ENCODE measurements around the gene ZNF236.
A peak's percentile ranks its signal among the peaks of the same experiment; 100 is the strongest.

Gene ZNF236

DNA sequence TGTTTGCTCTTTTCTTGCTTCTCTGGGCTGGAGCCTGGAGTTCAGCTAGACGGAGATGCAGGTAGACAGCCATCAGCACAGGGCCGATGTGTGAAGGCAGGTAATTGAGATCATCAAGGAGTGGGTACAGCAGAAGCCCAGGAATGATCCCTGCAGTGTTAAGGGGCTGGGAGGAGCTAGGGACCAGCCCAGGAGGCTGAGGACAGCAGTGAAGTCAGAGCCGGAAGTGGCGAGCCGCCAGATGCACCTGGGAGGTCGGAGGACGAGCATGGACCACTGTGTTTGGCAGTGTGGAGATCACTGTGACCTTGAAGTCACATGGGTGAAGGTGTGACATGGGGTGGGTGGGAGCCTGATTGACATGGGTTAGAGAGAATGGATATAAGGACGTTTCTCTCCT is 6.2 kb upstream of the ZNF236 start:
- no peak for DNase-seq

GRCh38 chr18:76817888-76818611 is 4.3 kb upstream of the ZNF236 start:
- Histone ChIP-seq H3K27me3 (no peaks in the 10 kb centered on the region), H3K36me3 (peaks cover 0 to 12% (median 0%) of the 10 kb centered on the region in 3 donors), H3K9me3 (no peaks in the 10 kb centered on the region), H3K4me3 (no peak overlapping the region), H3K4me1 (peaks cover 4 to 25% (median 10%) of the 10 kb centered on the region in 4 donors), H3K27ac (no peak overlapping the region)
- DNase-seq, result no peak
- no peak for TF ChIP-seq CTCF (IDR thresholded peaks at IDR 0.05)
- intact Hi-C loops (cut with DNase I; ENCODE audit: low total_unique reads), result no loop called here

More for the DNA sequence above, 6.2 kb upstream of the ZNF236 start:
- H3K27ac ChIP-seq, result no peak overlapping the region
- no peaks in the 10 kb centered on the region for H3K27me3 ChIP-seq
- peaks cover 4 to 21% (median 8%) of the 10 kb centered on the region in 4 donors for H3K4me1 ChIP-seq
- H3K4me3 ChIP-seq, result no peak overlapping the region
- H3K9me3 ChIP-seq, result no peaks in the 10 kb centered on the region
- TF ChIP-seq CTCF (IDR thresholded peaks at IDR 0.05), result no peak
- intact Hi-C loops (cut with DNase I; ENCODE audit: low total_unique reads), result no loop called here
- H3K36me3 ChIP-seq, result peaks cover 0 to 12% (median 0%) of the 10 kb centered on the region in 3 donors

DNA sequence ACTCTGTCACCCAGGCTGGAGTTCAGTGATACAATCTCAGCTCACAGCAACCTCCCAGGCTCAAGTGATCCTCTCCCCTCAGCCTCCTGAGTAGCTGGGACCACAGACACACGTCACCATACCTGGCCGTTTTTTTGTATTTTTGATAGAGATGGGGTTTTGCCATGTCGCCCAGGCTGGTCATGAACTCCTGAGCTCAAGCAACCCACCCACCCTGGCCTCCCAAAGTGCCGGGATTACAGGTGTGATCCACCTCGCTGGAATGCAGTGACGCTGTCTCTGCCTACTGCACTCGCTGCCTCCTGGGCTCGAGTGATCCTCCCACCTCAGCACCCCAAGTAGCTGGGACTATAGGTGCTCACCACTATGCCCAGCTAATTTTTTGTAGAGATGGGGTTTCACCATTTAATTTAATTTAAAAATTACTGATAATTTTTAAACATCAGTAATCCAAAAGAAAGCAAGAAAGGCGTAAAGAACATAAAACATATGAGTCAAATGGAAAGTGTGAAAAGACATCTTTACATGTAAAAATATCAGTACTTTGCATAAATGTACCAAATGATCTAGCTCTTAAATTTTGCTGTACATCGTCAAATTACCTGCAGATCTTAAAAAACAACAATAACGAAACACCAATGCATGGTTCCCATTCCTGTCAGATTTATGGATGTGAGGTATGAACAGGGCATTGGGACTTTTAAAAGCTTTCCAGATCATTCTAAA is 2.8 kb upstream of the ZNF236 start:
- Histone ChIP-seq H3K4me3 (no peak overlapping the region), H3K27me3 (no peaks in the 10 kb centered on the region), H3K4me1 (peaks cover 4 to 32% (median 17%) of the 10 kb centered on the region in 4 donors), H3K27ac (no peak overlapping the region), H3K9me3 (no peaks in the 10 kb centered on the region), H3K36me3 (peaks cover 0 to 12% (median 0%) of the 10 kb centered on the region in 3 donors)
- TF ChIP-seq CTCF (IDR thresholded peaks at IDR 0.05), result no peak
- DNase-seq, result no peak
- intact Hi-C loops (cut with DNase I; ENCODE audit: low total_unique reads), result no loop called here

DNA sequence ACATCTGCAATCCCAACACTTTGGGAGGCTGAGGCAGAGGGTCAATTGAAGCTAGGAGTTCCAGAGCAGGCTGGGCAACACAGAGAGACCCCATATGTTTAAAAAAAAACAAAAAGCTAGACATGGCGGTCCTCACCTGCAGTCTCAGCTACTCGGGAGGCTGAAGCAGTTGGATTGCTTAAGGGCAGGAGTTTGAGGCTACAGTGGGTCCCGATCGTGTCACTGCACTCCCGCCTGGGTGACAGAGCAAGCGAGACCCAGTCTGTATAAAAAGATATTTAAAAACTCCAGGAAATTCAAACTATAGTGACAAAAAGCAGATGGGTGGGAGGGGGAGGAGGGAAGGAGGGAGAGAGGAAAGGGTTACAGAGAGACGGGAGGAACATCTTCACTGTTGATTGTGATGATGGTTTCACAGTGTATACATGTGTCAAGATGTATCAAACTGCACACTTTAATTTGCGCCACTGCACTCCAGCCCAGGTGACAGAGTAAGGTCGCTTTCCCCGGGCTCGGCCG is 942 bp upstream of the ZNF236 start:
- no peaks in the 10 kb centered on the region for H3K36me3 ChIP-seq
- peak overlapping the region; percentile 67 to 89 for H3K4me3 ChIP-seq
- H3K9me3 ChIP-seq, result no peaks in the 10 kb centered on the region
- no peak for DNase-seq
- intact Hi-C loops (cut with DNase I; ENCODE audit: low total_unique reads), result no loop called here
- H3K4me1 ChIP-seq, result peaks cover 4 to 32% (median 19%) of the 10 kb centered on the region in 4 donors
- H3K27me3 ChIP-seq, result no peaks in the 10 kb centered on the region
- no peak for TF ChIP-seq CTCF (IDR thresholded peaks at IDR 0.05)
- peak overlapping the region; percentile 87 to 98 for H3K27ac ChIP-seq

- H3K27me3 ChIP-seq, result no peaks in the 10 kb centered on the region
- intact Hi-C loops (cut with DNase I; ENCODE audit: low total_unique reads), result no loop called here
- no peaks in the 10 kb centered on the region for H3K9me3 ChIP-seq
Observed at GRCh38 chr18:76821875-76822505, 367 bp upstream of the ZNF236 start.

More at GRCh38 chr18:76821875-76822505, 367 bp upstream of the ZNF236 start:
- Histone ChIP-seq H3K36me3 (no peaks in the 10 kb centered on the region), H3K4me1 (peaks cover 4 to 32% (median 19%) of the 10 kb centered on the region in 4 donors), H3K4me3 (peak overlapping the region; percentile 67 to 89), H3K27ac (peak overlapping the region; percentile 87 to 98)
- no peak for TF ChIP-seq CTCF (IDR thresholded peaks at IDR 0.05)
- DNase-seq, result peak; percentile 47 to 78
